HL-60 (cell line): Measurements from ENCODE around the gene BMERB1.
"Not testable (repeated sequence)": the region's sequence is repeated elsewhere in the genome, so short reads cannot be mapped to it uniquely, and the experiment has no call there.

Source experiments
- POLR2AphosphoS5 ChIP-seq: IDR thresholded peaks from 2 replicates; pipeline ENCODE4 v1.6.1; 2012; ENCODE audit warnings: low read depth
- TF ChIP-seq, protein P1 (sequence below): IDR thresholded peaks from one replicate; pipeline ENCODE4 v1.5.1; 2011; ENCODE audit warnings: low read length, control low read depth, inconsistent platforms; ENCODE audit not compliant: insufficient read depth
- TF ChIP-seq, protein P2 (sequence below): IDR thresholded peaks from 2 replicates; pipeline ENCODE4 v1.6.1; 2012; ENCODE audit warnings: low read depth; ENCODE audit not compliant: insufficient replicate concordance

DNA sequence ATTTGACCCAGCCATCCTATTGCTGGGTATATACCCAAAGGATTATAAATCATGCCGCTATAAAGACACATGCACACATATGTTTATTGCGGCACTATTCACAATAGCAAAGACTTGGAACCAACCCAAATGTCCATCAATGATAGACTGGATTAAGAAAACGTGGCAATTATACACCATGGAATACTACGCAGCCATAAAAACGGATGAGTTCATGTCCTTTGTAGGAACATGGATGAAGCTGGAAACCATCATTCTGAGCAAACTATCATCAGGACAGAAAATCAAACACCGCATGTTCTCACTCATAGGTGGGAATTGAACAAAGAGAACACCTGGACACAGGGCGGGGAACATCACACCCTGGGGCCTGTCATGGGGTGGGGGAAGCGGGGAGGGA, 41.4 kb upstream of the BMERB1 start:
- TF ChIP-seq, protein P1, sequence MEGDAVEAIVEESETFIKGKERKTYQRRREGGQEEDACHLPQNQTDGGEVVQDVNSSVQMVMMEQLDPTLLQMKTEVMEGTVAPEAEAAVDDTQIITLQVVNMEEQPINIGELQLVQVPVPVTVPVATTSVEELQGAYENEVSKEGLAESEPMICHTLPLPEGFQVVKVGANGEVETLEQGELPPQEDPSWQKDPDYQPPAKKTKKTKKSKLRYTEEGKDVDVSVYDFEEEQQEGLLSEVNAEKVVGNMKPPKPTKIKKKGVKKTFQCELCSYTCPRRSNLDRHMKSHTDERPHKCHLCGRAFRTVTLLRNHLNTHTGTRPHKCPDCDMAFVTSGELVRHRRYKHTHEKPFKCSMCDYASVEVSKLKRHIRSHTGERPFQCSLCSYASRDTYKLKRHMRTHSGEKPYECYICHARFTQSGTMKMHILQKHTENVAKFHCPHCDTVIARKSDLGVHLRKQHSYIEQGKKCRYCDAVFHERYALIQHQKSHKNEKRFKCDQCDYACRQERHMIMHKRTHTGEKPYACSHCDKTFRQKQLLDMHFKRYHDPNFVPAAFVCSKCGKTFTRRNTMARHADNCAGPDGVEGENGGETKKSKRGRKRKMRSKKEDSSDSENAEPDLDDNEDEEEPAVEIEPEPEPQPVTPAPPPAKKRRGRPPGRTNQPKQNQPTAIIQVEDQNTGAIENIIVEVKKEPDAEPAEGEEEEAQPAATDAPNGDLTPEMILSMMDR = not testable (repeated sequence)
- TF ChIP-seq POLR2AphosphoS5 = not testable (repeated sequence)
- TF ChIP-seq, protein P2, sequence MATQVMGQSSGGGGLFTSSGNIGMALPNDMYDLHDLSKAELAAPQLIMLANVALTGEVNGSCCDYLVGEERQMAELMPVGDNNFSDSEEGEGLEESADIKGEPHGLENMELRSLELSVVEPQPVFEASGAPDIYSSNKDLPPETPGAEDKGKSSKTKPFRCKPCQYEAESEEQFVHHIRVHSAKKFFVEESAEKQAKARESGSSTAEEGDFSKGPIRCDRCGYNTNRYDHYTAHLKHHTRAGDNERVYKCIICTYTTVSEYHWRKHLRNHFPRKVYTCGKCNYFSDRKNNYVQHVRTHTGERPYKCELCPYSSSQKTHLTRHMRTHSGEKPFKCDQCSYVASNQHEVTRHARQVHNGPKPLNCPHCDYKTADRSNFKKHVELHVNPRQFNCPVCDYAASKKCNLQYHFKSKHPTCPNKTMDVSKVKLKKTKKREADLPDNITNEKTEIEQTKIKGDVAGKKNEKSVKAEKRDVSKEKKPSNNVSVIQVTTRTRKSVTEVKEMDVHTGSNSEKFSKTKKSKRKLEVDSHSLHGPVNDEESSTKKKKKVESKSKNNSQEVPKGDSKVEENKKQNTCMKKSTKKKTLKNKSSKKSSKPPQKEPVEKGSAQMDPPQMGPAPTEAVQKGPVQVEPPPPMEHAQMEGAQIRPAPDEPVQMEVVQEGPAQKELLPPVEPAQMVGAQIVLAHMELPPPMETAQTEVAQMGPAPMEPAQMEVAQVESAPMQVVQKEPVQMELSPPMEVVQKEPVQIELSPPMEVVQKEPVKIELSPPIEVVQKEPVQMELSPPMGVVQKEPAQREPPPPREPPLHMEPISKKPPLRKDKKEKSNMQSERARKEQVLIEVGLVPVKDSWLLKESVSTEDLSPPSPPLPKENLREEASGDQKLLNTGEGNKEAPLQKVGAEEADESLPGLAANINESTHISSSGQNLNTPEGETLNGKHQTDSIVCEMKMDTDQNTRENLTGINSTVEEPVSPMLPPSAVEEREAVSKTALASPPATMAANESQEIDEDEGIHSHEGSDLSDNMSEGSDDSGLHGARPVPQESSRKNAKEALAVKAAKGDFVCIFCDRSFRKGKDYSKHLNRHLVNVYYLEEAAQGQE = not testable (repeated sequence)
